AG04449 (cell line): Measurements from ENCODE around the gene ORC4.

Source experiments
- CTCF ChIA-PET: fragments of 350-600 bp; formaldehyde crosslinking; extraction: SDS; loops from one replicate; lab custom pipeline; 2021; ENCODE audit warnings: antibody characterized with exemption; lab: Yijun Ruan, JAX
- POLR2A ChIA-PET: fragments of 400-600, 350-600 bp; formaldehyde crosslinking; extraction: SDS; loops from one replicate; lab custom pipeline; 2020; ENCODE audit warnings: antibody characterized with exemption, inconsistent platforms; lab: Yijun Ruan, JAX
- DNase-seq: peaks from one replicate; pipeline ENCODE4 v3.0.0-alpha.2; 2010; ENCODE audit warnings: low read depth, low spot score
- H3K4me3 ChIP-seq: 2 replicates; pipeline ENCODE4 v1.5.1; 2011; ENCODE audit warnings: low read depth, mild to moderate bottlenecking, control low read depth, low read length
- CTCF ChIP-seq: IDR thresholded peaks from one replicate; pipeline ENCODE4 v1.5.1; 2011; ENCODE audit warnings: mild to moderate bottlenecking, moderate library complexity, low read length, control low read depth, inconsistent platforms; ENCODE audit not compliant: insufficient read depth; ENCODE audit errors: missing control alignments

The ORC4 gene

GRCh38 chr2:147937744-147938349 lies 82.7 kb downstream of the ORC4 start:
- no peak overlapping the region for H3K4me3 ChIP-seq
- DNase-seq: no peak
- TF ChIP-seq CTCF: peak; percentile 67
- POLR2A ChIA-PET: no interaction called here
- CTCF ChIA-PET: interaction anchor here (0.7 to 2.9 kb wide), 11 partner anchors 10 to 1635 kb away, joined by 3 to 21 read pairs (median 4); no protein-coding TSS in a partner anchor

- ChIA-PET POLR2A (interaction anchor here (0.5 kb wide), 1 partner anchor 18 kb away, joined by 3 read pairs; no protein-coding TSS in a partner anchor), CTCF (interaction anchor here (1.2 to 2.4 kb wide), 7 partner anchors 10 to 1617 kb away, joined by 3 to 12 read pairs (median 4); no protein-coding TSS in a partner anchor)
- no peak for TF ChIP-seq CTCF
- no peak for DNase-seq
- H3K4me3 ChIP-seq: no peak overlapping the region
Measured at GRCh38 chr2:147934881-147935620, 85.5 kb downstream of the ORC4 start.

GRCh38 chr2:147933931-147934330 lies 86.6 kb downstream of the ORC4 start:
- no peak overlapping the region for H3K4me3 ChIP-seq
- CTCF ChIA-PET: interaction anchor here (1.3 to 2.4 kb wide), 4 partner anchors 15 to 1056 kb away, joined by 3 to 12 read pairs (median 4); no protein-coding TSS in a partner anchor
- POLR2A ChIA-PET: no interaction called here
- no peak for DNase-seq
- TF ChIP-seq CTCF: no peak

- ChIA-PET CTCF (interaction anchor here (1.3 to 1.5 kb wide), 2 partner anchors 15 to 16 kb away, joined by 3 to 4 read pairs; no protein-coding TSS in a partner anchor), POLR2A (no interaction called here)
- DNase-seq: no peak
- no peak for TF ChIP-seq CTCF
- H3K4me3 ChIP-seq: no peak overlapping the region
Measured at GRCh38 chr2:147927053-147927588, 93.4 kb downstream of the ORC4 start.

GRCh38 chr2:147925886-147926285 lies 94.7 kb downstream of the ORC4 start:
- CTCF ChIA-PET: interaction anchor here (0.9 to 1.4 kb wide), 3 partner anchors 11 to 583 kb away, joined by 3 to 5 read pairs (median 3); no protein-coding TSS in a partner anchor
- H3K4me3 ChIP-seq: no peak overlapping the region
- POLR2A ChIA-PET: no interaction called here
- no peak for DNase-seq
- no peak for TF ChIP-seq CTCF
